ENCODE results near the gene NEU4. TPM values are rescaled to one million over a fixed set of nuclear protein-coding genes. Genes with fewer than 3 reads are reported as not detected.
A peak's percentile ranks its signal among the peaks of the same experiment; 100 is the strongest.

Gene NEU4
- total RNA-seq, 1 experiment from 2014 or later: 0.70 TPM

DNA sequence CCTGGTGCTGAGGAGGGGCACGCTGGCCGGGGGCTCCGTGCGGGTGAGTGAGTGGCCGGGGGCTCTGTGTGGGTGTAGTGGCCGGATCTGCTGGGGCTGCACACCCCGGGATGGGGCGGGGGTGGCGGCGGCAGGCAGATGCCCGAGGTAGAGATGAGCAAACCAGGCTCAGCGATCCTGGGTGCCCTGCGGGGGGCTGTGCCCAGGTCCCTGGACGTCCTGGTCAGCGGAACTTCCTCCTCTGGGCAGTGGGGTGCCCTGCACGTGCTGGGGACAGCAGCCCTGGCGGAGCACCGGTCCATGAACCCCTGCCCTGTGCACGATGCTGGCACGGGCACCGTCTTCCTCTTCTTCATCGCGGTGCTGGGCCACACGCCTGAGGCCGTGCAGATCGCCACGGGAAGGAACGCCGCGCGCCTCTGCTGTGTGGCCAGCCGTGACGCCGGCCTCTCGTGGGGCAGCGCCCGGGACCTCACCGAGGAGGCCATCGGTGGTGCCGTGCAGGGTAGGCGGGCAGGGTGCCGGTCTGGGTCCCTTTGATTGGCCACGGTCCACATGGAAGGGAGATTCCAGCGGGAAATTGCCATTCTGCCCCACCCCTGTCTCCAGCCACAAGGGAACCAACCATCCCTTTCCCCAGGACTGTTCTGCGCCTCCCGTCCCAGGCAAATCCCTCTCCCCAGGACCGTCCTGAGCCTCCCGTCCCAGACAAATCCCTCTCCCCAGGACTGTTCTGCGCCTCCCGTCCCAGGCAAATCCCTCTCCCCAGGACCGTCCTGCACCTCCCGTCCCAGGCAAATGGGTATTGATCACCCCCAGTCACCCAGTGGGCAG, 5.9 kb downstream of the NEU4 start:
- H2AK5ac ChIP-seq (ENCODE audit: insufficient read length, low read length): no peak overlapping the region
- DNase-seq: no peak
- no peak overlapping the region; the same call in 1 of the 2 replicates for H3K14ac ChIP-seq (ENCODE audit: insufficient read depth, low read length)
- H4K5ac ChIP-seq (ENCODE audit: insufficient read length, low read depth, low read length): no peak overlapping the region
- H3K9ac ChIP-seq (ENCODE audit: extremely low read depth, insufficient read length, low read length): no peak overlapping the region
- Mint-ChIP-seq H3K27me3 (ENCODE audit: low read depth) (no peaks in the 10 kb centered on the region; the same call in 1 of the 2 replicates), H3K27ac (peak overlapping the region in 1 of 3 experiments; percentile 90; a peak in 1 of 7 replicates), H3K4me3 (peak overlapping the region in 1 of 2 experiments; percentile 58; a peak in 3 of 5 replicates), H3K9me3 (no peaks in the 10 kb centered on the region; a peak in 2 of 5 replicates), H3K36me3 (ENCODE audit: insufficient read depth in 1 of 3, low read depth in 3 of 3) (no peaks in the 10 kb centered on the region; a peak in 1 of 7 replicates), H3K4me1 (peaks cover 4 to 9% of the 10 kb centered on the region in 2 experiments; a peak in 3 of 4 replicates)
- H2AFZ ChIP-seq (ENCODE audit: low read length): no peak overlapping the region
- WGBS (ENCODE audit: extremely low coverage, insufficient read length, low lambda C conversion rate): no CpG with 5 or more reads among the region's 52 CpGs
- no peaks in the 10 kb centered on the region for H4K20me1 ChIP-seq (ENCODE audit: control insufficient read depth, insufficient read depth, insufficient read length)
- no peak overlapping the region for H2BK20ac ChIP-seq (ENCODE audit: low read depth, low read length, poor library complexity, severe bottlenecking)
- TF ChIP-seq, protein P1, sequence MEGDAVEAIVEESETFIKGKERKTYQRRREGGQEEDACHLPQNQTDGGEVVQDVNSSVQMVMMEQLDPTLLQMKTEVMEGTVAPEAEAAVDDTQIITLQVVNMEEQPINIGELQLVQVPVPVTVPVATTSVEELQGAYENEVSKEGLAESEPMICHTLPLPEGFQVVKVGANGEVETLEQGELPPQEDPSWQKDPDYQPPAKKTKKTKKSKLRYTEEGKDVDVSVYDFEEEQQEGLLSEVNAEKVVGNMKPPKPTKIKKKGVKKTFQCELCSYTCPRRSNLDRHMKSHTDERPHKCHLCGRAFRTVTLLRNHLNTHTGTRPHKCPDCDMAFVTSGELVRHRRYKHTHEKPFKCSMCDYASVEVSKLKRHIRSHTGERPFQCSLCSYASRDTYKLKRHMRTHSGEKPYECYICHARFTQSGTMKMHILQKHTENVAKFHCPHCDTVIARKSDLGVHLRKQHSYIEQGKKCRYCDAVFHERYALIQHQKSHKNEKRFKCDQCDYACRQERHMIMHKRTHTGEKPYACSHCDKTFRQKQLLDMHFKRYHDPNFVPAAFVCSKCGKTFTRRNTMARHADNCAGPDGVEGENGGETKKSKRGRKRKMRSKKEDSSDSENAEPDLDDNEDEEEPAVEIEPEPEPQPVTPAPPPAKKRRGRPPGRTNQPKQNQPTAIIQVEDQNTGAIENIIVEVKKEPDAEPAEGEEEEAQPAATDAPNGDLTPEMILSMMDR (conservative IDR thresholded peaks at IDR 0.05): no peak
- H3K27me3 ChIP-seq (ENCODE audit: insufficient read depth, low read length): no peaks in the 10 kb centered on the region
- H3K4me1 ChIP-seq (ENCODE audit: insufficient read depth, low read length): no peaks in the 10 kb centered on the region
- H4K8ac ChIP-seq (replicated peaks; ENCODE audit: insufficient read length, low read depth, low read length): no peak overlapping the region
- H2BK5ac ChIP-seq (ENCODE audit: insufficient read length, low read length): no peak overlapping the region
- H3K18ac ChIP-seq (ENCODE audit: insufficient read length, low read depth, low read length): no peak overlapping the region
- H4K91ac ChIP-seq (ENCODE audit: insufficient read length, low read depth, low read length): no peak overlapping the region
- no peaks in the 10 kb centered on the region for H3K9me3 ChIP-seq (ENCODE audit: control insufficient read depth, low read depth, low read length)
- H3K27ac ChIP-seq (ENCODE audit: insufficient read length, low read depth, low read length): no peak overlapping the region
- H3T11ph ChIP-seq (ENCODE audit: low read length): no peak overlapping the region
- H2BK120ac ChIP-seq (ENCODE audit: low read depth, low read length, poor library complexity, severe bottlenecking): no peak overlapping the region
- no peak overlapping the region for H2BK12ac ChIP-seq (ENCODE audit: insufficient read length, low read depth, low read length)
- H3K4me2 ChIP-seq (ENCODE audit: insufficient read depth, insufficient read length, low read length): no peak overlapping the region
- no peak overlapping the region for H3K4ac ChIP-seq (ENCODE audit: low read depth, low read length)
- H3K79me2 ChIP-seq (ENCODE audit: insufficient read depth, low read length): no peaks in the 10 kb centered on the region
- no peaks in the 10 kb centered on the region for H3K79me1 ChIP-seq (ENCODE audit: insufficient read depth, low read depth, low read length, poor library complexity, severe bottlenecking)
- H2BK15ac ChIP-seq (ENCODE audit: low read depth, low read length): no peak overlapping the region
- no peaks in the 10 kb centered on the region for H3K23me2 ChIP-seq (ENCODE audit: insufficient read length, low read depth, low read length, poor library complexity, severe bottlenecking)
- H3K23ac ChIP-seq (ENCODE audit: insufficient read length, low read depth, low read length): no peak overlapping the region
- no peak overlapping the region for H3K56ac ChIP-seq (ENCODE audit: insufficient read length, low read depth, low read length)
